ENCODE data around the gene MYRF. TPM values are rescaled to one million over a fixed set of nuclear protein-coding genes. Genes with fewer than 3 reads are reported as not detected.

The MYRF gene
- total RNA-seq, 4 donors from 2014 or later = 6.4 to 106 (median 12.7) TPM

- no peak overlapping the region for H3K27ac ChIP-seq
- H3K4me3 ChIP-seq = no peak overlapping the region
- TF ChIP-seq CTCF (IDR thresholded peaks at IDR 0.05) (no peak), POLR2A (IDR thresholded peaks at IDR 0.05) (no peak)
- H3K4me1 ChIP-seq = peaks cover 0 to 4% of the 10 kb centered on the region in 2 donors
- no peaks in the 10 kb centered on the region for H3K9me3 ChIP-seq
- no peaks in the 10 kb centered on the region for H3K36me3 ChIP-seq
- H3K27me3 ChIP-seq = no peaks in the 10 kb centered on the region
- intact Hi-C loops (cut with DNase I; ENCODE audit: low total_unique reads) = loop anchor here (10.0 kb wide), 2 partner anchors 95 to 315 kb away; partner anchors contain the start of gene FADS3
- no peak for DNase-seq
These were observed 47.3 kb downstream of the MYRF start for GRCh38 chr11:61799665-61800284.

GRCh38 chr11:61800331-61801281 is 48.2 kb downstream of the MYRF start:
- no peak overlapping the region for H3K27ac ChIP-seq
- H3K9me3 ChIP-seq = no peaks in the 10 kb centered on the region
- H3K4me1 ChIP-seq = peaks cover 0 to 4% of the 10 kb centered on the region in 2 donors
- intact Hi-C loops (cut with DNase I; ENCODE audit: low total_unique reads) = loop anchor here (10.0 kb wide), 1 partner anchor 314 kb away; no protein-coding TSS in a partner anchor
- TF ChIP-seq CTCF (IDR thresholded peaks at IDR 0.05) = no peak
- TF ChIP-seq POLR2A (IDR thresholded peaks at IDR 0.05) = no peak
- no peak for DNase-seq
- no peaks in the 10 kb centered on the region for H3K36me3 ChIP-seq
- H3K4me3 ChIP-seq = no peak overlapping the region
- H3K27me3 ChIP-seq = no peaks in the 10 kb centered on the region

- TF ChIP-seq CTCF (IDR thresholded peaks at IDR 0.05) (no peak), POLR2A (IDR thresholded peaks at IDR 0.05) (no peak)
- H3K4me3 ChIP-seq = no peak overlapping the region
These were observed 50.2 kb downstream of the MYRF start for GRCh38 chr11:61802605-61803004.

GRCh38 chr11:61803889-61804647 is 51.6 kb downstream of the MYRF start:
- Histone ChIP-seq H3K9me3 (no peaks in the 10 kb centered on the region), H3K4me1 (no peaks in the 10 kb centered on the region), H3K36me3 (no peaks in the 10 kb centered on the region), H3K27me3 (no peaks in the 10 kb centered on the region), H3K27ac (no peak overlapping the region), H3K4me3 (no peak overlapping the region)
- TF ChIP-seq CTCF (IDR thresholded peaks at IDR 0.05) = no peak
- TF ChIP-seq POLR2A (IDR thresholded peaks at IDR 0.05) = no peak
- DNase-seq = no peak
- intact Hi-C loops (cut with DNase I; ENCODE audit: low total_unique reads) = loop anchor here (10.0 kb wide), 1 partner anchor 311 kb away; no protein-coding TSS in a partner anchor

More at GRCh38 chr11:61802605-61803004, 50.2 kb downstream of the MYRF start:
- H3K36me3 ChIP-seq = no peaks in the 10 kb centered on the region
- H3K27me3 ChIP-seq = no peaks in the 10 kb centered on the region
- DNase-seq = no peak
- no peaks in the 10 kb centered on the region for H3K9me3 ChIP-seq
- peaks cover 0 to under 1% of the 10 kb centered on the region in 2 donors for H3K4me1 ChIP-seq
- intact Hi-C loops (cut with DNase I; ENCODE audit: low total_unique reads) = loop anchor here (10.0 kb wide), 1 partner anchor 312 kb away; no protein-coding TSS in a partner anchor
- no peak overlapping the region for H3K27ac ChIP-seq
